Astrocyte (in vitro differentiated cells and primary cell): ENCODE data around the gene XDH. TPM values are rescaled to one million over a fixed set of nuclear protein-coding genes. Genes with fewer than 3 reads are reported as not detected.

Source experiments
- DNase-seq: peaks from one replicate; pipeline ENCODE4 v3.0.0-alpha.2; 2010; ENCODE audit warnings: low read depth
- FAIRE-seq: peaks from 2 replicates; lab custom pipeline; 2011; peaks lifted over from hg19 to GRCh38; lab: Jason Lieb, UNC
- H2AFZ ChIP-seq: 2 replicates; pipeline ENCODE4 v1.6.0; 2012; ENCODE audit warnings: low read depth, low read length, inconsistent platforms
- H3K27ac ChIP-seq: 2 replicates; pipeline ENCODE4 v1.5.1; 2011; ENCODE audit warnings: low read depth, low read length, inconsistent platforms
- H3K27me3 ChIP-seq: 2 replicates; pipeline ENCODE4 v1.6.0; 2011; ENCODE audit warnings: low read length, inconsistent platforms; ENCODE audit not compliant: insufficient read depth
- H3K36me3 ChIP-seq: 2 replicates; pipeline ENCODE4 v1.5.1; 2011; ENCODE audit warnings: low read length, inconsistent platforms; ENCODE audit not compliant: insufficient read depth
- H3K4me1 ChIP-seq: 2 replicates; pipeline ENCODE4 v1.5.1; 2011; ENCODE audit warnings: low read length, inconsistent platforms; ENCODE audit not compliant: insufficient read depth
- H3K4me2 ChIP-seq: 2 replicates; pipeline ENCODE4 v1.6.0; 2012; ENCODE audit warnings: low read length, inconsistent platforms
- H3K4me3 ChIP-seq: 2 replicates; pipeline ENCODE4 v1.5.1; 2011; ENCODE audit warnings: low read depth, mild to moderate bottlenecking, low read length, inconsistent platforms; ENCODE audit not compliant: insufficient read depth
- H3K79me2 ChIP-seq: 2 replicates; pipeline ENCODE4 v1.6.0; 2012; ENCODE audit warnings: mild to moderate bottlenecking, low read length, inconsistent platforms; ENCODE audit not compliant: insufficient read depth
- H3K9ac ChIP-seq: 2 replicates; pipeline ENCODE4 v1.6.0; 2012; ENCODE audit warnings: mild to moderate bottlenecking, low read length, inconsistent platforms
- H3K9me3 ChIP-seq: 2 replicates; pipeline ENCODE4 v1.5.1; 2012; ENCODE audit warnings: low read depth, mild to moderate bottlenecking, low read length, inconsistent platforms; ENCODE audit not compliant: insufficient read depth
- H4K20me1 ChIP-seq: 2 replicates; pipeline ENCODE4 v1.6.0; 2012; ENCODE audit warnings: low read length, inconsistent platforms; ENCODE audit not compliant: insufficient read depth
- H3K27ac Mint-ChIP-seq: one replicate; pipeline ENCODE4 v1.8.0; 2021; ENCODE audit warnings: mild to moderate bottlenecking, mixed read lengths; ENCODE audit not compliant: unreplicated experiment
- H3K27me3 Mint-ChIP-seq: one replicate; pipeline ENCODE4 v1.8.0; 2021; ENCODE audit warnings: low read depth, mixed read lengths; ENCODE audit not compliant: unreplicated experiment
- H3K36me3 Mint-ChIP-seq: one replicate; pipeline ENCODE4 v1.8.0; 2021; ENCODE audit warnings: low read depth, mixed read lengths; ENCODE audit not compliant: unreplicated experiment
- H3K4me1 Mint-ChIP-seq: one replicate; pipeline ENCODE4 v1.8.0; 2021; ENCODE audit warnings: low read depth, mixed read lengths; ENCODE audit not compliant: unreplicated experiment
- H3K4me3 Mint-ChIP-seq: one replicate; pipeline ENCODE4 v1.8.0; 2021; ENCODE audit warnings: mild to moderate bottlenecking, moderate library complexity, mixed read lengths; ENCODE audit not compliant: unreplicated experiment
- H3K9me3 Mint-ChIP-seq: one replicate; pipeline ENCODE4 v1.8.0; 2021; ENCODE audit warnings: mild to moderate bottlenecking, mixed read lengths; ENCODE audit not compliant: unreplicated experiment
- CTCF ChIP-seq: IDR thresholded peaks from 2 replicates; pipeline ENCODE4 v1.5.1; 2011; ENCODE audit warnings: low read depth, mild to moderate bottlenecking, inconsistent platforms, low read length, moderate library complexity; ENCODE audit not compliant: insufficient read depth
- EZH2 ChIP-seq: IDR thresholded peaks from 2 replicates; pipeline ENCODE4 v1.6.1; 2012; ENCODE audit warnings: mild to moderate bottlenecking, low read length, inconsistent platforms; ENCODE audit not compliant: insufficient read depth
- total RNA-seq: library from RNA; stranded (reverse); gene quantifications from 2 replicates; pipeline ENCODE4 v1.2.1, GENCODE V29; 2021

The XDH gene
- total RNA-seq, 1 donor from 2014 or later: 2.2 TPM

DNA sequence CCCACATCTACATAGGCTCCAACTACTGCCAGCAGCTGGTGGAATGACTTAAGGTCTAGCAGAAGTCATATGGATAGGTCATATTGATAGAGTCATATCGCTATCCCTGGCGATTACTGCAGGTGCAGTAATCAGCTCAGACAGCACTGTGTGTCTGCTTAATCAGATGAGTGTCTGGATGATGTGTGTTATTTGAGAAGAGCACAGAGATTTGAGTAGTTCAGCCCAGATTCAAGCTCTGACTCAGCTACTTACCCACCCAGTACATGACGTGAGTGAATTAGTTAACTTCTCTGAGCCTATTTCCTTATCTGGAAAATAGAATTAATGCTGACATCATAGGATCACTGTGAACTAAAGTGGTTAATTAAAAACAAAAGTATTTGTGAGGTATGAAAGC, 101.6 kb downstream of the XDH start:
- Mint-ChIP-seq H3K36me3 (no peaks in the 10 kb centered on the region), H3K27me3 (peaks cover 3% of the 10 kb centered on the region), H3K4me3 (no peak overlapping the region), H3K27ac (no peak overlapping the region), H3K9me3 (peaks cover 5% of the 10 kb centered on the region), H3K4me1 (peaks cover 4% of the 10 kb centered on the region)
- H3K4me3 ChIP-seq: no peak overlapping the region
- H3K9me3 ChIP-seq: no peaks in the 10 kb centered on the region
- no peak overlapping the region for H3K9ac ChIP-seq
- H3K27me3 ChIP-seq: no peaks in the 10 kb centered on the region
- H3K36me3 ChIP-seq: no peaks in the 10 kb centered on the region
- H2AFZ ChIP-seq: no peak overlapping the region
- no peaks in the 10 kb centered on the region for H3K79me2 ChIP-seq
- no peak for TF ChIP-seq EZH2
- TF ChIP-seq CTCF: no peak
- DNase-seq: peak; percentile 72
- no peak for FAIRE-seq
- H3K27ac ChIP-seq: no peak overlapping the region
- H4K20me1 ChIP-seq: no peaks in the 10 kb centered on the region
- H3K4me2 ChIP-seq: no peak overlapping the region
- H3K4me1 ChIP-seq: peaks cover 6% of the 10 kb centered on the region

GRCh38 chr2:31304816-31305215, 109.7 kb downstream of the XDH start:
- Mint-ChIP-seq H3K4me3 (no peak overlapping the region), H3K27ac (no peak overlapping the region), H3K36me3 (no peaks in the 10 kb centered on the region), H3K9me3 (peaks cover 4% of the 10 kb centered on the region), H3K27me3 (peaks cover 21% of the 10 kb centered on the region), H3K4me1 (no peaks in the 10 kb centered on the region)
- Histone ChIP-seq H3K79me2 (no peaks in the 10 kb centered on the region), H3K4me2 (no peak overlapping the region), H3K27me3 (no peaks in the 10 kb centered on the region), H3K9ac (no peak overlapping the region), H3K9me3 (no peaks in the 10 kb centered on the region), H3K4me3 (no peak overlapping the region), H3K4me1 (no peaks in the 10 kb centered on the region), H4K20me1 (no peaks in the 10 kb centered on the region), H3K36me3 (no peaks in the 10 kb centered on the region), H2AFZ (no peak overlapping the region), H3K27ac (no peak overlapping the region)
- FAIRE-seq (no peak), DNase-seq (no peak)
- TF ChIP-seq CTCF: no peak
- TF ChIP-seq EZH2: no peak

DNA sequence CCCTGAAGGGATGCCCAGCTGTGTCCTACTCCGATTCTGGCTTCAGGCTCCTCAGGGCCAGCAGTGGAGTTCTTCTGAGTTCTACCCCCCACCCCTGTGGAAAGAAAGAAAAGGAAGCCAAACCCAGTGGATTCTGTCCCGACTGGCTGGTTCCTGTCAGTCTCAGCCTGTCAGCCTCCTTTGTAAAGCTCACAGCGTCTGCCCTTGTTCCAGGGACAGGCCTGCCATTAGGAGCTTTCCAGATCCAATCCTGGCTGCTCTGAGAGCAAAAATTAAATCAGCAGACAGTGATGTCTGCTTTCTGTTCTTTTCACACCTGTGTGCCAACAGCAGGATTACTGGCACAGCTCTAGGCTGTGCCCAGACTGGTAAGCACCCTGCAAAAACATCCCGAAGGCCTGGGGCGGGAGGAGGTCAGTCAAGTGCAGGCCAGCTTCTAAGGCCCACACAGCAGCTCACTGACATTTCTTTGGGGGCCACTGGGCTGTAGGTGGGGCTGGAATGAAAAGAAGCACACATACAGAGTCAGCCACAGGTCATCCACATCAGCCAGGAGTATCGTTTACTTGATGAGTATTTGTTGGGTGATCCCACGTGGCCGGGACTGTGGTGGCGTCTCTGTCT, 111.5 kb downstream of the XDH start:
- Histone ChIP-seq H2AFZ (no peak overlapping the region), H3K9me3 (no peaks in the 10 kb centered on the region), H3K79me2 (no peaks in the 10 kb centered on the region), H3K4me2 (no peak overlapping the region), H3K27me3 (no peaks in the 10 kb centered on the region), H3K27ac (no peak overlapping the region), H4K20me1 (no peaks in the 10 kb centered on the region), H3K36me3 (no peaks in the 10 kb centered on the region), H3K4me3 (no peak overlapping the region), H3K4me1 (peaks cover under 1% of the 10 kb centered on the region), H3K9ac (no peak overlapping the region)
- DNase-seq (no peak), FAIRE-seq (no peak)
- TF ChIP-seq EZH2 (no peak), CTCF (no peak)
- H3K4me1 Mint-ChIP-seq: no peaks in the 10 kb centered on the region
- H3K9me3 Mint-ChIP-seq: no peaks in the 10 kb centered on the region
- H3K36me3 Mint-ChIP-seq: no peaks in the 10 kb centered on the region
- no peak overlapping the region for H3K27ac Mint-ChIP-seq
- no peak overlapping the region for H3K4me3 Mint-ChIP-seq
- H3K27me3 Mint-ChIP-seq: peaks cover 21% of the 10 kb centered on the region
